ENCODE data around the gene ATG4D.

ATG4D gene

GRCh38 chr19:10593148-10593547 is 49.4 kb downstream of the ATG4D start:
- Histone ChIP-seq H3K4me1 (ENCODE audit: insufficient read depth, low read length) (no peaks in the 10 kb centered on the region), H3K36me3 (ENCODE audit: insufficient read depth, low read length) (no peaks in the 10 kb centered on the region), H3K9ac (ENCODE audit: low read depth, low read length) (no peak overlapping the region), H3K9me3 (ENCODE audit: control insufficient read depth, insufficient read depth, low read length) (no peaks in the 10 kb centered on the region)

DNA sequence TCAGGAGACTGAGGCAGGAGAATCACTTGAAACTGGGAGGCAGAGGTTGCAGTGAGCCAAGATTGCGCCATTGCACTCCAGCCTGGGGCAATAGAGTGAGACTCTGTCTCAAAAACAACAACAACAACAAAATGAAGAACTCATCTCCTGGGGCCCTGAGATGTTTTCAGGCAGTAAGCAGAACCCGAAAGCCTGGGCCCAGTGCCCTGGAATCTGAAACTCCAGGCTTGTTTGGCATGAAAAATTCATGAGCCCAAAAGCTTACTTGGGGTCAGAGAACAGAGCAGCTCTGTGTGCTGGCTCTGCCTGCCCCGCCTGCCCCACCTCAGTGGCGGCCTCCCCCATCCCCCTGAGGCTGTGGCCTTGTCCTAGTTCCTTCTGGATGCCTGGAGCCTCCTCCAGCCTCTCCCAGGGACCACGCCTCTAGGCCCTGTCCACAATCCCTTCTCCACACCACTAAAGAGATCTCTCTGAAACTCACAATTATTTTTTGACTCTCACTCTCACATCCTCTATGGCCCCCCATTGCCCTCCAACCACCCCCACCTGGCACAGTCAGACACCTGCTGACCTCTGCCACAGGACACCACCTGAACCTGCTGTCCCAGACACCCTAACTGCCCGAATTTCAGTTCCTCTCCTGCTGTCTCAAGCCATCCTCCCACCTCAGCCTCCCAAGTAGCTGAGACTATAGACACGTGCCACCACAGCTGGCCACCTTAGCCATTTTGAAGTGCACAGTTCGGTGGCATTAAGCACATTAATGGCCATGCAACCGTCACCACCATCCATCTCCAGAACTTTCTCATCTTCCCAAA is 50.3 kb downstream of the ATG4D start:
- Histone ChIP-seq H3K4me1 (ENCODE audit: insufficient read depth, low read length) (no peaks in the 10 kb centered on the region), H3K9ac (ENCODE audit: low read depth, low read length) (no peak overlapping the region), H3K36me3 (ENCODE audit: insufficient read depth, low read length) (no peaks in the 10 kb centered on the region), H3K9me3 (ENCODE audit: control insufficient read depth, insufficient read depth, low read length) (no peaks in the 10 kb centered on the region)

DNA sequence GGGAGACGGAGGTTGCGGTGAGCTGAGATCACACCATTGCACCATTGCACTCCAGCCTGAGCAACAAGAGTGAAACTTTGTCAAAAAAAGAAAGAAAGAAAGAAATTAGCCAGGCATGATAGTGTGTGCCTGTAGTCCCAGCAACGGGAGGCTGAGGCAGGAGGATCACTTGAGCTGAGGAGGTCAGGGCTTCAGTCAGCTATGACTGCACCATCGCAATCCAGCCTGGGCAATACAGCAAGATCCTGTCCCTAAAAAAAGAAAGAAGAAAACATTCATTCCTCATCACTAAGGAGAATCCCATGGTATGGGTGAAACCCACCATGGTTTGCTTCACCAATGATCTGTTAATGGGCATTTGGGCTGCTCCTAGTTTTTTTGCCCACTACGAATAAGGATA is 56.4 kb downstream of the ATG4D start:
- peaks cover 11% of the 10 kb centered on the region for H3K4me1 ChIP-seq (ENCODE audit: insufficient read depth, low read length)
- H3K9me3 ChIP-seq (ENCODE audit: control insufficient read depth, insufficient read depth, low read length), result peaks cover 3% of the 10 kb centered on the region; the same call in 1 of the 2 replicates
- no peak overlapping the region for H3K9ac ChIP-seq (ENCODE audit: low read depth, low read length)
- no peaks in the 10 kb centered on the region for H3K36me3 ChIP-seq (ENCODE audit: insufficient read depth, low read length)

DNA sequence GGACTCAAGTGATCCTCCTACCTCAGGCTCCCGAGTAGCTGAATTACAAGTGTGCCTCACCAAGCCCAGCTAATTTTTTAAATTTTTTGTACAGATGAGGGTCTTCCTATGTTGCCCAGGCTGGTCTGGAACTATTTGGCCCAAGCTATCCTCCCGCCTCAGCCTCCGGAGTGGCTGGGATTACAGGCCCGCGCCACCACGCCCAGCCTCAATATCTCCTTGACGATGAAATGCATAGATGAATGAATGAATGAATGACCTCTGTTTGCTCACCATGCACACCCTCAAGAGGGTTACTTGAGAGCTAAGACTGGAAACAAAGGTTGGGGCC is 58.3 kb downstream of the ATG4D start:
- Histone ChIP-seq H3K9ac (ENCODE audit: low read depth, low read length) (no peak overlapping the region), H3K9me3 (ENCODE audit: control insufficient read depth, insufficient read depth, low read length) (peaks cover 3% of the 10 kb centered on the region; the same call in 1 of the 2 replicates), H3K36me3 (ENCODE audit: insufficient read depth, low read length) (no peaks in the 10 kb centered on the region), H3K4me1 (ENCODE audit: insufficient read depth, low read length) (peaks cover 11% of the 10 kb centered on the region)

GRCh38 chr19:10602330-10603083 is 58.8 kb downstream of the ATG4D start:
- Histone ChIP-seq H3K9me3 (ENCODE audit: control insufficient read depth, insufficient read depth, low read length) (peaks cover 3% of the 10 kb centered on the region; the same call in 1 of the 2 replicates), H3K4me1 (ENCODE audit: insufficient read depth, low read length) (peaks cover 11% of the 10 kb centered on the region), H3K9ac (ENCODE audit: low read depth, low read length) (peak overlapping the region; percentile 99), H3K36me3 (ENCODE audit: insufficient read depth, low read length) (no peaks in the 10 kb centered on the region)

All from ES-I3 (cell line).